DND-41 (cell line): Measurements from ENCODE around the gene LTBP3.

Experiments used
- ATAC-seq: fragments of 200-7000 bp; cut with Tn5 transposase; 3 replicates; pipeline ENCODE4 v1.9.1; 2021; ENCODE audit warnings: low read depth; ENCODE audit not compliant: insufficient read depth
- DNase-seq: peaks from one replicate; pipeline ENCODE4 v3.0.0-alpha.2; 2020
- H2AFZ ChIP-seq: 2 replicates; pipeline ENCODE4 v1.6.0; 2012; ENCODE audit warnings: low read depth, low read length
- H3K27ac ChIP-seq: 2 replicates; pipeline ENCODE4 v1.5.1; 2012; ENCODE audit warnings: low read length, inconsistent platforms
- H3K27me3 ChIP-seq: fragments of 200-600 bp; sonication (generic); 2 replicates; pipeline ENCODE4 v1.6.0; 2012; ENCODE audit warnings: low read length, mild to moderate bottlenecking, inconsistent platforms; ENCODE audit not compliant: insufficient read depth, poor library complexity
- H3K36me3 ChIP-seq: 2 replicates; pipeline ENCODE4 v1.5.1; 2012; ENCODE audit warnings: low read length, inconsistent platforms; ENCODE audit not compliant: insufficient read depth
- H3K4me1 ChIP-seq: 2 replicates; pipeline ENCODE4 v1.5.1; 2012; ENCODE audit warnings: mild to moderate bottlenecking, low read length; ENCODE audit not compliant: insufficient read depth
- H3K4me2 ChIP-seq: 2 replicates; pipeline ENCODE4 v1.6.0; 2012; ENCODE audit warnings: mild to moderate bottlenecking, moderate library complexity, low read length, inconsistent platforms; ENCODE audit not compliant: insufficient read depth
- H3K4me3 ChIP-seq, 2 experiments: fragments of 200-600 bp in 1 of 2; shearing (Covaris generic) in 1 of 2; 2 replicates each; pipeline ENCODE4 v1.5.1; 2012 to 2016; ENCODE audit warnings: inconsistent platforms in 2 of 2, low read length in 2 of 2, mild to moderate bottlenecking in 2 of 2, low read depth in 1 of 2, moderate library complexity in 1 of 2
- H3K79me2 ChIP-seq: 2 replicates; pipeline ENCODE4 v1.6.0; 2012; ENCODE audit warnings: low read length, inconsistent platforms; ENCODE audit not compliant: insufficient read depth
- H3K9ac ChIP-seq: 2 replicates; pipeline ENCODE4 v1.6.0; 2012; ENCODE audit warnings: low read depth, mild to moderate bottlenecking, inconsistent platforms, low read length, moderate library complexity
- H3K9me3 ChIP-seq: 2 replicates; pipeline ENCODE4 v1.5.1; 2012; ENCODE audit warnings: low read length, moderate library complexity, mild to moderate bottlenecking, inconsistent platforms; ENCODE audit not compliant: insufficient read depth, severe bottlenecking
- H4K20me1 ChIP-seq: 2 replicates; pipeline ENCODE4 v1.6.0; 2012; ENCODE audit warnings: low read length; ENCODE audit not compliant: insufficient read depth
- EZH2 ChIP-seq: IDR thresholded peaks from 3 replicates; pipeline ENCODE4 v1.6.1; 2012; ENCODE audit warnings: borderline replicate concordance, low read depth, mild to moderate bottlenecking, moderate library complexity, low read length, inconsistent platforms; ENCODE audit not compliant: severe bottlenecking
- TF ChIP-seq, protein P1 (sequence below): IDR thresholded peaks from 2 replicates; pipeline ENCODE4 v1.5.1; 2012; ENCODE audit warnings: borderline replicate concordance, low read length, moderate library complexity, mild to moderate bottlenecking; ENCODE audit not compliant: poor library complexity, severe bottlenecking; ENCODE audit errors: extremely low read depth

Gene LTBP3

DNA sequence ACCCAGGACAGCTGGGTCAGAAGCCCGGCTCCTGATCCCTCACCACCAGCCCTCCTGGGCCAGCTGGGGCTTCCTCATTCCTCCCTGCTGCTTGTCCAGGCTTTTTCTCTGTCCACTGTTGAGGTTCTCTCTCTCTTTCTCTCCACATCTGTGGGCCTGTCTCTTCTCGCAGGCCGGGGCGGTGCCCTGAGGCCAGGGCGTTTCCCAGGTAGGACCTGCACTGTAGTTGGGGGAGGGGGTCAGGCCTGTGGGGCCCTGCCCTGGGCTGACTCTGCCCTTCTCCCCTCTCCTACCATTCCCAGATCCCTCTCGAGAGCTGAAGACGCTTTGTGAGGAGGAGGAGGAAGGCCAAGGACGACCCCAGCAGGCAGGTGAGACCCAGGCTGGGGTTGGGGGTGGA, 22.6 kb upstream of the LTBP3 start:
- no peak overlapping the region for H3K9ac ChIP-seq
- H3K4me2 ChIP-seq = no peak overlapping the region
- H4K20me1 ChIP-seq = peaks cover 5% of the 10 kb centered on the region
- no peak for DNase-seq
- no peak for TF ChIP-seq EZH2
- TF ChIP-seq, protein P1, sequence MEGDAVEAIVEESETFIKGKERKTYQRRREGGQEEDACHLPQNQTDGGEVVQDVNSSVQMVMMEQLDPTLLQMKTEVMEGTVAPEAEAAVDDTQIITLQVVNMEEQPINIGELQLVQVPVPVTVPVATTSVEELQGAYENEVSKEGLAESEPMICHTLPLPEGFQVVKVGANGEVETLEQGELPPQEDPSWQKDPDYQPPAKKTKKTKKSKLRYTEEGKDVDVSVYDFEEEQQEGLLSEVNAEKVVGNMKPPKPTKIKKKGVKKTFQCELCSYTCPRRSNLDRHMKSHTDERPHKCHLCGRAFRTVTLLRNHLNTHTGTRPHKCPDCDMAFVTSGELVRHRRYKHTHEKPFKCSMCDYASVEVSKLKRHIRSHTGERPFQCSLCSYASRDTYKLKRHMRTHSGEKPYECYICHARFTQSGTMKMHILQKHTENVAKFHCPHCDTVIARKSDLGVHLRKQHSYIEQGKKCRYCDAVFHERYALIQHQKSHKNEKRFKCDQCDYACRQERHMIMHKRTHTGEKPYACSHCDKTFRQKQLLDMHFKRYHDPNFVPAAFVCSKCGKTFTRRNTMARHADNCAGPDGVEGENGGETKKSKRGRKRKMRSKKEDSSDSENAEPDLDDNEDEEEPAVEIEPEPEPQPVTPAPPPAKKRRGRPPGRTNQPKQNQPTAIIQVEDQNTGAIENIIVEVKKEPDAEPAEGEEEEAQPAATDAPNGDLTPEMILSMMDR = no peak
- H3K36me3 ChIP-seq = peaks cover 47% of the 10 kb centered on the region
- no peak overlapping the region for H3K4me3 ChIP-seq
- no peaks in the 10 kb centered on the region for H3K27me3 ChIP-seq
- H3K79me2 ChIP-seq = peaks cover 18% of the 10 kb centered on the region
- peaks cover 21% of the 10 kb centered on the region for H3K4me1 ChIP-seq
- no peaks in the 10 kb centered on the region for H3K9me3 ChIP-seq
- ATAC-seq = no peak
- H3K27ac ChIP-seq = no peak overlapping the region
- H2AFZ ChIP-seq = no peak overlapping the region

DNA sequence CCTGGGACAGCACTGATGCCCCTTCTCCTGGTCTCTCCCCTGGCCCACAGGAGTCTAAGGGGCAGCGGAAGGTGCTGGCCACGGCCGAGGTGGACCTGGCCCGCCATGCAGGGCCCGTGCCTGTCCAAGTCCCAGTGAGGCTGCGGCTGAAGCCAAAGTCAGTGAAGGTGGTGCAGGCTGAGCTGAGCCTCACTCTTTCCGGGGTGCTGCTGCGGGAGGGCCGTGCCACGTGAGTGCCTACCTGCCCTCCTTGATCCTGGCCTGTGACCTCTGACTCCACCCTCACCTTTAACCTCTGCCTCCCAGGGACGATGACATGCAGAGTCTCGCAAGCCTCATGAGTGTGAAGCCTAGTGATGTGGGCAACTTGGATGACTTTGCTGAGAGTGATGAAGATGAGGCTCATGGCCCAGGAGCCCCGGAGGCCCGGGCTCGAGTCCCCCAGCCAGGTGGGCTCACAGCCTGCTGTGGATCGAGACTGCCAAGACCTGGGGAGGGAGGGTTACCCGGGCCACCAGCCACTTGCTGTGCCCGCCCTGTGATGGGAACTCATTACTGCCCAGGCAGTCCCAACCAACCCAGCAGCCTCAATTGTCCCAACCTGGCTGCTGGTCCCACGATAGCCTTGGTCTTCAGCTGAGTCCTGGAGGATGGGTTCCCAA, 22.0 kb upstream of the LTBP3 start:
- ATAC-seq (no peak), DNase-seq (no peak)
- no peak overlapping the region for H3K4me3 ChIP-seq
- H4K20me1 ChIP-seq = peaks cover 9% of the 10 kb centered on the region
- H3K36me3 ChIP-seq = peaks cover 47% of the 10 kb centered on the region
- H3K27me3 ChIP-seq = no peaks in the 10 kb centered on the region
- TF ChIP-seq, protein P1 = no peak
- TF ChIP-seq EZH2 = no peak
- no peaks in the 10 kb centered on the region for H3K9me3 ChIP-seq
- no peak overlapping the region for H3K27ac ChIP-seq
- H3K4me1 ChIP-seq = peaks cover 26% of the 10 kb centered on the region
- no peak overlapping the region for H3K9ac ChIP-seq
- peaks cover 18% of the 10 kb centered on the region for H3K79me2 ChIP-seq
- H3K4me2 ChIP-seq = no peak overlapping the region
- no peak overlapping the region for H2AFZ ChIP-seq

DNA sequence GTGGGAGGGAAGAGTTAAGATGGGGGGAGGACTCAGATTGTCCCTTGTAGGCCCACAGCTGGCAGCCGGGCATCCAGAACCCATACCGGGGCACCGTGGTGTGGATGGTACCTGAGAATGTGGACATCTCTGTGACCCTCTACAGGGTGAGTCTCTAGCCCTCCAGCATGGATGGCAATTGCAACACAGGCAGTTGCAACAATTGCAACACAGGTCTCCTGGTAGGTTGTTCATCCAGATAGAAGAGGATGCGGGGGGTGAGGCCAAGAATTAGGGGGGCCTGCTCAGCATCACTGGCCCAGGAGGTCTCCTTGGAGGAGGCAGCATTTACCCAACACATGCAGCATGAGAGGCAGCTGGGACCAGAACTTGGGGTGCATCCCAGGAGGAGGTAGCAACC, 21.1 kb upstream of the LTBP3 start:
- ATAC-seq (no peak), DNase-seq (no peak)
- H3K27ac ChIP-seq = no peak overlapping the region
- peaks cover 18% of the 10 kb centered on the region for H3K79me2 ChIP-seq
- peaks cover 43% of the 10 kb centered on the region for H3K36me3 ChIP-seq
- no peak overlapping the region for H3K4me3 ChIP-seq
- no peak overlapping the region for H3K9ac ChIP-seq
- no peak overlapping the region for H2AFZ ChIP-seq
- peaks cover 35% of the 10 kb centered on the region for H3K4me1 ChIP-seq
- peaks cover 15% of the 10 kb centered on the region for H4K20me1 ChIP-seq
- no peaks in the 10 kb centered on the region for H3K9me3 ChIP-seq
- H3K27me3 ChIP-seq = no peaks in the 10 kb centered on the region
- TF ChIP-seq, protein P1 = no peak
- no peak for TF ChIP-seq EZH2
- H3K4me2 ChIP-seq = no peak overlapping the region
